NCI-H1105 treated with DMSO at 0.1 percent for 48 hours (cell line): ENCODE results near the gene GTPBP6.
"Not testable (repeated sequence)": the region's sequence is repeated elsewhere in the genome, so short reads cannot be mapped to it uniquely, and the experiment has no call there.

Experiments
- DNase-seq: peaks from one replicate; lab custom pipeline; 2025; lab: John Stamatoyannopoulos, UW

GTPBP6 gene

GRCh38 chrX:335758-336155, 17.2 kb upstream of the GTPBP6 start:
- DNase-seq: no peak

DNA sequence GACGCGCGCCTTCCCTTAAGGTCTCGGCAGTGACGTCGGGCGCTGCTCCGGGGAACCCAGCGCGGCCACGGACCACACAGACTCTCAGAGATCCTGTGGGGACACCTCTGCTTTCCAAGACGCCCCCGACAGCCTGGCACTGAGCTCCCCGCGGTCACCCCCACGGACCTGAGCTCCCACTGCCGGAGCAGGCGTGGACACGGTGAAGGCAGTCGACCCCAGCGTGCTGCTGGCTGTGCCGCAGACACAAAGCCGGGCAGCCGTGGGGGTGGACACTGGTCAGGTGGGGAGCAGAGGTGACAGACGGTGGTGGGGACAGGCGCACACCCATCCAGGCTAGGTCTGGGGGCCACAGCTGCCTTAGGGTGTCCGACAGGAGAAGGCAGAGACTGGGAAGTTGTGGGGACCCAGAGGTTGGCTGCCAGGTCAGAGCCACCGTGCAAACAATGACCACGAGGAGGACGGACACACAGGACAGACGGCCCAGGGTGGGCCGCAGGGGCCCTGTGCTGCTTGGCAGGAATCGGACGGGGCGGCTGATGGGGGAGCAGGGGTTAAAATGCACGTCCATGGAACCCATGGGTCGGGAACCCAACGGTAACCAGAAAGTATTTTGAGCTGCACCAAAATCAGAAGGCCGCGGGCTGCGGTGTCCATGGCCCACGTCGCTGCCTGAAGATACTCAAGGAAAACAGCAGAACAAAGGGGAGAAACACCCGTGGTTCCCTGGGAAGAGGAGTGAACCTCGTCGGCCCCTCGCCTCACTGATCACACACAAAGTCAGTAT, 16.6 kb upstream of the GTPBP6 start:
- DNase-seq: no peak

DNA sequence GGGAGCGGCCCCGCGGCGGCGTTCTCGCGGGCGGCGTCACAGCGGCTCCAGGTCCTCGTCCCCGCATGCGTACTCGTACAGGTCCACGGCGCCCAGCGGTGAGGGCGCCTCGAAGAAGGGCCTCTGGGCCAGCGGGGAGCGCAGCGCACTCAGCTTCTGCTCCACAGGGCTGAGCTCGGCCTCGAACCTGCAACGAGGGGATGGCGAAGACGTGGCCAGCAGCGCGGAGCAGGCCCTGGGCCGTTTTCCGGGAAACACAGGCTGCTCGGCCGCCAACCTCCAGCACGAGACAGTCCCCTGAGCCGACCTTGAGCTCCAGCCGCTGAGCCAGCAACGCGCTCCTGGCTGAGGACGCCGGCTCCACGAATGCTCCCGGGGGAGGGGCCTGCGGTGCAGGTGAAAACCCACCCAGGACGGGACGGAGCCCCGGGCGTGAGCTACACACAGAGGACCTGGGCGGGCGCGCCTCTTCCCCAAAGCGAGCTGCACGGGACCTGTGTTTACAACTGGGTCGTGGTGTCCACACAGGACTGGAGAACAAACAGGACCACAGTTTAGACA, 15.8 kb upstream of the GTPBP6 start:
- no peak for DNase-seq

DNA sequence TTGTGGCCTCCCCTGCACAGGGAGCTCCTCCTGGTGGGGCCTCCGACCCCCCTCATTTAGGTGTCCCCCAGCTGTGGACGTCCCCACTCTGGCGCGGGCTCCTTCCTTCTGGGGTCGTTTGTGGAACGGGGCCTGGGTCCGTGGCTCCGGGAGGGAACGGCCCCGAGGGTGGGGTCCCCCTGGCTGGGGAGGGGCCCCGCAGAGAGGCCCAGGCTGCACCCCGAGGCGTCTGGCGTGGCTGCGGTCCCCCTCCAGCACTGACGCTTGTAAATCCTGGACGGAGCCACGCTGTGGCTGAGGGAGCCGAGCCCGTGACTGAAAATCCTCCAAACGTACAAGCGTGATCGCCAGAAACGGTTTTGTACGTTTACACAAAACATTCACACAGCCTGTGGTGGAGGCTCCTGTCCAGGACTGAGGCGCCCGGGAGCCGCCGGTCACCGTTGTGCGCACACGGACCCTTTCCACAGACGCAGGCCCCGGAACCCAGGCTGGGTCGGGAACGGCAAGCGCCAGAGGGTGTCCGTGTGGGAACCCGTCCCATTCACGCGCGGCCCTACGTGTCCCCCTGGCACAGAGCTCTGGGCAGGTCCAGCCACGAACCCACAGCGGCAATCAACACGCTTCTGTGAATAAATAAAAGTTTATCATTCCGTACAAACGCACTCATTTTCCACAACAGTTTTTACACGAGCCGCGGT, 15.2 kb upstream of the GTPBP6 start:
- no peak for DNase-seq

DNA sequence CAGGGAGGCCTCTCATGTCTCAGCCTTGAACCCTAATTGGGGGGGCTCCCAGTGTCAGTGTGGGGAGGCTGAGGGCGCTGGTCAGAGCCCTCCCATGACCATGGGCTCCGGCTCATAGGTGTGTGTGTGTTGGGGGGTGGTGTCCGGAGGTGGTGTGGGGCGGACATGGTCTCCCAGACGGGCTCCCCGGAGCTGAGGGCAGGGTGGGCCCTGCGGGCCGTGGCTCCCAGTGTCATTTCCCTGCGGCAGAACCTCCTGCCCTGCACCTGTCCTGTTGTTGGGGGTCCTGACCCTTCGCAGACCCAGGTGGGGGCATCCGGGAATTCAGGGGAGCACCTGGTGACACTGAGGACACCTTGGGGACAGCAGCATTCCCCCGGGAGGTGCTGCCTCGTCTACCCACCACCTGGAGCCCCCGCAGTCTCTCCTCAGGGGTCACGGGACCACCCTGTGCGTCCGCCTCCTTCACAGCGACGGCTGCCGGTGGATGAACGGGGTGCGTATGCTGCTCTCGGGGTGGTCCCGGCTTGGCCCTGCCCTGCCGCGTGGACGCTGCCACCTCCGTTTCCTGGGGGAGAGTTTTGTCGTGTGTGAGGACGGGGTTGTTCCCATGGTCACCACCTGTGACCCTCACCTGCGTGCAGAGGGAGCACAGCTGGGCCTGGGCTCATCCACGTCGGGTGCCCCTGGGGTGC, 14.5 kb upstream of the GTPBP6 start:
- no peak for DNase-seq

DNA sequence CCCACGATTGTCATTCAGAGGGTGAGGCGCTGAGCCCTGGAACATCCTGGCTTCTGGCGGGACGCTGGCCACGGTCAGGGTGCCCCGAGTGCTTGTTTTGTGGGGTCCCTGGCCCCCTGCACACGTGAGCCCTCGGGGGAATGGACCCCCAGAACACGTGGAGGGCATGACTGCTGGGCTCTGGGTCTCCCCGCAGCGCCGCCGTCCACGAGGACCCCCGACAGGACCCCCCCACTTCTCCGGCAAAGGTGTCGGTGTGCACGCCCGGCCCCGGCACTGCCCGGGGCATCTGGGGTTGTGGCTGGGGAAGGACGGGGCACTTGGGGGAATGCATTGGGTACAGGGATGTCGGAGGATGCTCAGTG, 13.9 kb upstream of the GTPBP6 start:
- DNase-seq: no peak

DNA sequence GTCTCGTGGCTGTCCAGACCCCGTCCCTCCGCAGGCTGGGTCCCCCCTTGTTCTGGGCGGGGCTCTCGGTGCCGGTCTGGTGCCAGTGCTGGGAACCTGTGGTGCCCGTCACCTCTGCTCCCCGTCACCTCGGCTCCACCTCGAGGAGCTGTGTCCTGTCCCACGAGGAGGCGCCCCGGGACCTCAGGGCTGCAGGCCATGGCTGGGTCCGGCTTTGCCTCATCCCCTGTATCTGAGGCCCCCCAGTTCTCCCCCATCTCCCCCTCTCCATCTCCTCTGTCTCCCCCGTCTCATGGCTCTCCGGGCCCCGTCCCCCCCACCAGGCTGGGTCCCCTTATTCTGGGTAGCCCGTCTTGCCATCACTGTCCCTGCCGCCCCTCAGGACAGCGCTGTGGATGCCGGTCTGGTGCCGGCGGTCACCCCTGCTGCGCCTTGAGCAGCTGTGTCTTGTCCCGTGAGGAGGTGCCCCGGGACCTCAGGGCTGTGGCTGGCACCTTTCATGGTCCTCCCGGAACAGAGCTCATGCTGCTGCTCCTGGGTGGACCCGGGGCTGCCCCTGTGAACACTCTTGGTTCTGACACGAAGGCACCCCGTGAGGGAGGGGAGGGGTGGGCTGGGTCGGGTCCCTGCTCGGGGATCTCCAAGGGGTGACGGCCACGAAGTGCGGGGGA, 13.4 kb upstream of the GTPBP6 start:
- no peak for DNase-seq

GRCh38 chrX:331151-331824, 12.7 kb upstream of the GTPBP6 start:
- peak; percentile 3 for DNase-seq

DNA sequence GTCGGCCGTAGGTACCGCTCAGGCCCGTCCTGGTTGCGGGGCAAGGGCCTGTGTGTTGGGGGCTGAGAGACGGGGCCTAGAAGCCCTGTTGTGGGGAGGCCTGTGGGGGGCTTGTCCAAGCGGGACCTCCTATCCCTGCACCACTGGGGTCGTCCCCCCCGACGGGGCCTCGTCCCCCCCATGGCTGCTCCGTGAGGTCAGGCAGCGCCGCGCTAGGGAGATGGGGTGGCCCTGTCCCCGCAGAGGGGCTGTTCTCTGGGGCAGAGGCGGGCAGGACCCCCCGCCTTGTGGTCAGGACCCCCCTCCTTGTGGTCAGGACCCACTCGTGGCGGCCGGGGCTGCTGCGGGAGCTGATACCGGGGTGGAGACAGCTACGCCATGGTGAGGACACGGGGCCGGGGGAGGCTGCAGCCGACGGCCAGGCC, 12.1 kb upstream of the GTPBP6 start:
- no peak for DNase-seq

GRCh38 chrX:330141-330725, 11.6 kb upstream of the GTPBP6 start:
- not testable (repeated sequence) for DNase-seq

- DNase-seq: no peak
Observed at GRCh38 chrX:329291-329910, 10.8 kb upstream of the GTPBP6 start.

DNA sequence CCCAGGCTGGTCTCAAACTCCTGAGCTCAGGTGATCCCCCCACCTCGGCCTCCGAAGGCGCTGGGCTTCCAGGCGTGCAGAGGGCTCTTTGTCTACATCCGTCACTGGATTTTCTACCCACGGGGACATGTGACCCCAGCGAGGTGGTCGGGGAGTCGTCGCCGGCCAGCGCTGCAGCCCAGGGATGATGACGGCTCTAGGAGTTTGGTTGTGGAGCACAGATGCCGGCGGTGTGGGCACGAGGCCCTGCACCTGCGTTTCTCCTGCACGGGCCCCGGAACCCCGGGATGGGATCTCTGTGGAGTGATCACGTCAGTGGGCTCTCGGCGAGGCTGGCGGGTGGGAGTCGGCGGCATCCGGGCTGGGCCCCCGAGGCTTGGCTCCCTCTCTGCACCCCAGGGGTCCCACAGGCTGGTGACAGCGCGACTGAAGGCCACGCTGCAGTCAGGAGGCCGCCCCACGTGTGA, 9.1 kb upstream of the GTPBP6 start:
- no peak for DNase-seq

- DNase-seq: not testable (repeated sequence)
Observed at GRCh38 chrX:324664-325063, 6.1 kb upstream of the GTPBP6 start.

DNA sequence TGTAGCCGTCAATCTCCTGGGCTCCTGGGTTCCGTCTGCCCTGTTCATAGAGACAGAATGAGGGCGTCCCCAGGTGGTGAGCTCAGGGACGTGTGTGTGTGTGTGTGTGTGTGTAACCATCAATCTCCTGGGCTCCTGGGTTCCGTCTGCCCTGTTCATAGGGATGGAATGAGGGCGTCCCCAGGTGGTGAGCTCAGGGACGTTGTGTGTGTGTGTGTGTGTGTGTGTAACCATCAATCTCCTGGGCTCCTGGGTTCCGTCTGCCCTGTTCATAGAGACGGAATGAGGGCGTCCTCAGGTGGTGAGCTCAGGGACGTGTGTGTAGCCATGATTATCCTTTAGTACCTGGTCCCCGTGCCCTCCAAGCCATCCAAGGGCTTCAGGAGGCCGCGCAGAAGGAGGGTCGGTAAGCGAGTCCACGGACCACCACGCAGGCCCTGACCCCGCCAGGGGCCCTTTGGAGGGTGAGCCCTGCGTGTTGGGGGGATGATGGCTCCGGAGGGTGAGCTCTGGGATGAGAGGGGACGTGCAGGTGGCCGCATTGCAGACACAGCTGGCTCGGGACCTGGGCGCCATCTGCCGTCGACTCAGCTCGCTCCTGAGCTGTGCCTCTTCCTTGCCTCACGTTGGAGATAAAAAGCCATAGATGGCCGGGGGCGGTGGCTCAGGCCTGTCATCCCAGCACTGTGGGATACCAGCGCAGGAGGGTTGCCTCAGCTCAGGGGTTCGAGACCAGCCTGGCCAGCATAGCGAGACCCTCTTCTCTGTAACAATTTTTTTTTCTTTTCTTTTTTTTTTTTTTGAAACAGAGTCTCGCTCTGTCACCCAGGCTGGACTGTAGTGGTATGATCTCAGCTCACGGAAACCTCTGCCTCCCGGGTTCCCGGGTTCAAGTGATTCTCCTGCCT, 5.4 kb upstream of the GTPBP6 start:
- DNase-seq: no peak

- no peak for DNase-seq
Observed at GRCh38 chrX:320126-320783, 1.7 kb upstream of the GTPBP6 start.

- DNase-seq: no peak
Observed at GRCh38 chrX:319579-320125, 1.1 kb upstream of the GTPBP6 start.

GRCh38 chrX:318068-318738, 393 bp downstream of the GTPBP6 start:
- no peak for DNase-seq

DNA sequence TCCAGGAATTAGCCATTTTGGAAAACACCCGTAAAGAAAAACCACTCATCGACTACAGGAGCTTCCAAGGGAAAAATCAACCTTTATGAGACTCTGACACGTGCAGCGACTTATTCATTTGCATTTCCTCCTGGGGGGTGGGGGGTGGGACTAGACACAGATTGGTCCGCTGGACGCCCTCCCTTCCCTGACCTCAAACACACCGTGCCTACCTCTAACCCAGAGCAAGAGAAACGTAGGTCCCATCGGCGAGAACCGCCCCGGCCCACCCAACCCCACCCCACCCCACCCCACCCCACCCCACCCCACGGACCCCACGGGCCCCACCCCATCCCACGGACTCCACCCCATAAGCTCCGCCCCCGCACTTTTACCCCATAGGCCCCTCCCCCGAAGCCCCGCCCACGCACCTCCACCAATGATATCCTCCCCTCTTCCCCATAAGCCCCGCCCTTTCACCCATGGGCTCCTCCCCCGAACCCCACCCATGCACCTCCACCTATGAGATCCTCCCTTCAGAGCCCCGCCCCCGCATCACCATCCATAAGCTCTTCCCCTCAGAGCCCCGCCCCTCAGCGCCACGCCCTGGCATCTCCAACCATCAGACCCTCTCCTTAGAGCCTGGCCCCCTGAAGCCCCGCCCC, 1.1 kb downstream of the GTPBP6 start:
- DNase-seq: no peak
